ENCODE data around the gene ZRANB3.
A peak's percentile ranks its signal among the peaks of the same experiment; 100 is the strongest.

Gene ZRANB3

GRCh38 chr2:135246711-135247270, 284.2 kb downstream of the ZRANB3 start:
- Histone ChIP-seq H3K27ac (no peak overlapping the region), H3K4me3 (ENCODE audit: low read depth, low read length) (no peak overlapping the region), H3K36me3 (replicated peaks) (no peaks in the 10 kb centered on the region), H3K27me3 (replicated peaks) (no peaks in the 10 kb centered on the region)
- no peak for TF ChIP-seq CTCF (IDR thresholded peaks at IDR 0.05; ENCODE audit: low read depth, low read length, missing control alignments)
- DNase-seq = no peak
- in situ Hi-C loops (cut with HindIII; ENCODE audit: low pct_ligation_motif_present, low sequenced_read_pairs) = no loop called here

DNA sequence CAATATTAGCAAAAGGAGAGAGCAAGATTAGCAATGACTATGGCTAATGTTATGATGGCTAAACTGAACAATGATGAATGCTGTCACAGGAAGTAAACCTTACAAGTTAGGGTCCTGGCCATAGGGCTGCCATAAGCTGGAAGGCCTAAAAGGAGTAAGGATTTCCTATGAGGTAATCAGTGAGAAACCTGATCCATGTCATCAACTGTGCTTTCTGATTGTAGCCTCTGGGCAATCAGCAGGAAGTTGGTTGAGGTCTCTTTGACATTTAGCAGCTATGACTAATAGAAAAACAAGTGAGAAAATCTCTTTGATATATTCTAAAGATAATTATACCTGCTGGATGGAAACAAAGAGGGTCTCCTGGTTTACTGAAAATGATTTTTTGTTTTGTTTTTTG, 285.9 kb downstream of the ZRANB3 start:
- no peak for TF ChIP-seq CTCF (IDR thresholded peaks at IDR 0.05; ENCODE audit: low read depth, low read length, missing control alignments)
- in situ Hi-C loops (cut with HindIII; ENCODE audit: low pct_ligation_motif_present, low sequenced_read_pairs) = no loop called here
- no peak overlapping the region for H3K4me3 ChIP-seq (ENCODE audit: low read depth, low read length)

DNA sequence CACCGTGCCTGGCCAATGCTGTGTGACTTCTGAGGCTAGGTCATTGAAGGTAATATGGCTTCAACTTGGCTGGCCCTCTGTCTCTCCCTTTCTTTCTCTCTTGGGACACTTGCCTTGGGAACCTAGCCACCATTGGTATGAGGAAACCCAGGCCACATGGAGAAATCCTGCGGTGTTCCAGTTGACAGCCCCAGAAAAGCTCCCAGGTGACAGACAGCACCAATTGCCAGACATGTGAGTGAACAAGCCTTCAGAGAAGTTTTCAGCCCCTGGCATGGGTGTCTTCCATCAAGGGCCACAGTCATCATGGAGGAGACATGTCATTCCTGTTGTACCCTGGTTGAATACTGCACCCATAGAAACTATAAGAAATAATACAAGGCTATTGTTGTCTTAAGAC, 292.4 kb downstream of the ZRANB3 start:
- no peak for TF ChIP-seq CTCF (IDR thresholded peaks at IDR 0.05; ENCODE audit: low read depth, low read length, missing control alignments)
- no peak overlapping the region for H3K27ac ChIP-seq
- no peaks in the 10 kb centered on the region for H3K36me3 ChIP-seq (replicated peaks)
- no peak overlapping the region for H3K4me3 ChIP-seq (ENCODE audit: low read depth, low read length)
- in situ Hi-C loops (cut with HindIII; ENCODE audit: low pct_ligation_motif_present, low sequenced_read_pairs) = no loop called here
- no peak for DNase-seq
- H3K27me3 ChIP-seq (replicated peaks) = no peaks in the 10 kb centered on the region

More for the DNA sequence above, 285.9 kb downstream of the ZRANB3 start:
- Histone ChIP-seq H3K27ac (no peak overlapping the region), H3K27me3 (replicated peaks) (no peaks in the 10 kb centered on the region), H3K36me3 (replicated peaks) (no peaks in the 10 kb centered on the region)
- peak; percentile 68 for DNase-seq

DNA sequence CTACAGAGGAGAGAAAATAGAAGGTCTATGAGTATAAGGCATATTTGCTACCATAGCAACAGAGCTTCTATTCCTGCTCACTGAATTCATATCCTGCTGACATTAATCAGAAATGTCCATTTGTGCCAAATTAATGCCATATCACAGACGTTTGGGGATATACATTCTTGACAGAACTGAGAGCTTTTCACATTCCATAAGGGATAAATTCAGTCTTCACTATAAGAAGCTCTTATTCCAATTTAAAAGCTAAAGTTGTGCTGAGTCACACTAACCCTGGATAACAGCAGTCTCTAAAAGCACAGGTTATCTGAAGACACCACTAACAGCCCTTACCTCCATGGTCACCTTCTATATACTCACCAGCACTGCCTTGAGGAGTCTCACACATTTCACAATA, 300.9 kb downstream of the ZRANB3 start:
- Histone ChIP-seq H3K4me3 (ENCODE audit: low read depth, low read length) (no peak overlapping the region), H3K27ac (no peak overlapping the region), H3K27me3 (replicated peaks) (no peaks in the 10 kb centered on the region), H3K36me3 (replicated peaks) (no peaks in the 10 kb centered on the region)
- in situ Hi-C loops (cut with HindIII; ENCODE audit: low pct_ligation_motif_present, low sequenced_read_pairs) = no loop called here
- no peak for TF ChIP-seq CTCF (IDR thresholded peaks at IDR 0.05; ENCODE audit: low read depth, low read length, missing control alignments)
- DNase-seq = no peak

DNA sequence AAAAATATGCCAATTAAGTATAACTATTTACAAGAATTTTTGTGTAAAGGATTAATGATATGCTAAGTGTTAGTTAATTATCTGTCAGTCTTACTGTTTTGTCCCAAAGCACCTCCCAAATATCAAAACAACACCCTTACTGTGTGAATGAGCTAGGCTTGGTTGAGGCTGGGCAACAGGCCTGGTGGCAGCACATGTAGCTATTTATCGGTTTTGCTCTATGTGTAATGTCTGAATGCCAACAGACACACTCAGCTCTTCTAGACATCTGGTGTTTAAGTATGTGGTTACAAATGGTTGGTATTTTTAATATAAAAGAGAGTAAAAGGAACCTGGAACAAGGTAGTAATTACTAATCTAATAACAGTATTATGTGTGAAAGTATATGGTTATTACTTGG, 303.6 kb downstream of the ZRANB3 start:
- TF ChIP-seq CTCF (IDR thresholded peaks at IDR 0.05; ENCODE audit: low read depth, low read length, missing control alignments) = no peak
- Histone ChIP-seq H3K36me3 (replicated peaks) (no peaks in the 10 kb centered on the region), H3K27ac (no peak overlapping the region), H3K27me3 (replicated peaks) (no peaks in the 10 kb centered on the region), H3K4me3 (ENCODE audit: low read depth, low read length) (no peak overlapping the region)
- in situ Hi-C loops (cut with HindIII; ENCODE audit: low pct_ligation_motif_present, low sequenced_read_pairs) = no loop called here
- no peak for DNase-seq

DNA sequence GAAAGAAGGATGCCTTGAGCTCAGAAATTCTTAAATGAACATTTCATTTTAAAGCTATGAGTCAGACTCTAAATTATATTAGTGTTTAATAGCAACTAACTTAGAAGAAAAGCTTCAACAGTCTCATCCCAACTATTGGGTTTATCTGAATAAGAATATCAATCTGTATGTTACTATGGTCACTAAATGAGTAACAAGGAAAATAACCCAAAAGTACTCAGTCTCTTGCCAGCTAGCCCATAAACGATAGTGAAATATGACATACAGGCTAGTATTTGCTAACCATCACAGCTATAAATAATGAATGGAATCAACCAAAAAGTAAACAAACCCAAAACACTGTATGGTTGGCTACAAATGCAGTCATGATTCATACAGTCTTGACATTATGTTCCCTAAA, 304.1 kb downstream of the ZRANB3 start:
- TF ChIP-seq CTCF (IDR thresholded peaks at IDR 0.05; ENCODE audit: low read depth, low read length, missing control alignments) = no peak
- H3K27ac ChIP-seq = no peak overlapping the region
- no peaks in the 10 kb centered on the region for H3K36me3 ChIP-seq (replicated peaks)
- no peaks in the 10 kb centered on the region for H3K27me3 ChIP-seq (replicated peaks)
- DNase-seq = no peak
- no peak overlapping the region for H3K4me3 ChIP-seq (ENCODE audit: low read depth, low read length)
- in situ Hi-C loops (cut with HindIII; ENCODE audit: low pct_ligation_motif_present, low sequenced_read_pairs) = no loop called here

Measured in brain microvascular endothelial cell (primary cell).